Astrocyte (in vitro differentiated cells and primary cell): ENCODE measurements around the gene LACTB.

Experiments used
- CTCF ChIP-seq: IDR thresholded peaks from 2 replicates; pipeline ENCODE4 v1.5.1; 2011; ENCODE audit warnings: low read depth, mild to moderate bottlenecking, inconsistent platforms, low read length, moderate library complexity; ENCODE audit not compliant: insufficient read depth
- EZH2 ChIP-seq: IDR thresholded peaks from 2 replicates; pipeline ENCODE4 v1.6.1; 2012; ENCODE audit warnings: mild to moderate bottlenecking, low read length, inconsistent platforms; ENCODE audit not compliant: insufficient read depth

GRCh38 chr15:63086271-63086670, 35.4 kb upstream of the LACTB start:
- no peak for TF ChIP-seq CTCF
- TF ChIP-seq EZH2: no peak
